Measurements from ENCODE around the gene CENPM. TPM values are rescaled to one million over a fixed set of nuclear protein-coding genes. Genes with fewer than 3 reads are reported as not detected.

CENPM gene
- total RNA-seq, 1 donor from 2014 or later = 13.3 TPM

GRCh38 chr22:41969110-41969646, 22.2 kb upstream of the CENPM start, which contains the start of gene SEPTIN3:
Gene SEPTIN3 (plus strand): TSS chr22:41969443. CDS start chr22:41971493, 2,050 bp downstream.
- Mint-ChIP-seq H3K27me3 (peaks cover 21% of the 10 kb centered on the region), H3K36me3 (ENCODE audit: low read depth) (no peaks in the 10 kb centered on the region), H3K4me1 (no peaks in the 10 kb centered on the region), H3K27ac (no peak within 1 kb of the TSS), H3K9me3 (no peaks in the 10 kb centered on the region), H3K4me3 (no peak within 1 kb of the TSS)
- CTCF ChIA-PET = interaction anchor here (0.7 to 3.1 kb wide), 3 partner anchors 110 to 122 kb away, joined by 3 to 12 read pairs (median 3); partner anchors contain the start of genes NDUFA6 and SMDT1
- intact Hi-C loops (cut with micrococcal nuclease) = no loop called here
- ATAC-seq (ENCODE audit: low read depth) = no peak
- TF ChIP-seq, protein P1, sequence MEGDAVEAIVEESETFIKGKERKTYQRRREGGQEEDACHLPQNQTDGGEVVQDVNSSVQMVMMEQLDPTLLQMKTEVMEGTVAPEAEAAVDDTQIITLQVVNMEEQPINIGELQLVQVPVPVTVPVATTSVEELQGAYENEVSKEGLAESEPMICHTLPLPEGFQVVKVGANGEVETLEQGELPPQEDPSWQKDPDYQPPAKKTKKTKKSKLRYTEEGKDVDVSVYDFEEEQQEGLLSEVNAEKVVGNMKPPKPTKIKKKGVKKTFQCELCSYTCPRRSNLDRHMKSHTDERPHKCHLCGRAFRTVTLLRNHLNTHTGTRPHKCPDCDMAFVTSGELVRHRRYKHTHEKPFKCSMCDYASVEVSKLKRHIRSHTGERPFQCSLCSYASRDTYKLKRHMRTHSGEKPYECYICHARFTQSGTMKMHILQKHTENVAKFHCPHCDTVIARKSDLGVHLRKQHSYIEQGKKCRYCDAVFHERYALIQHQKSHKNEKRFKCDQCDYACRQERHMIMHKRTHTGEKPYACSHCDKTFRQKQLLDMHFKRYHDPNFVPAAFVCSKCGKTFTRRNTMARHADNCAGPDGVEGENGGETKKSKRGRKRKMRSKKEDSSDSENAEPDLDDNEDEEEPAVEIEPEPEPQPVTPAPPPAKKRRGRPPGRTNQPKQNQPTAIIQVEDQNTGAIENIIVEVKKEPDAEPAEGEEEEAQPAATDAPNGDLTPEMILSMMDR (IDR thresholded peaks at IDR 0.05) = no peak
- no peak for DNase-seq
- POLR2A ChIA-PET = interaction anchor here (1.0 kb wide), 1 partner anchor 106 kb away, joined by 3 read pairs; no protein-coding TSS in a partner anchor

DNA sequence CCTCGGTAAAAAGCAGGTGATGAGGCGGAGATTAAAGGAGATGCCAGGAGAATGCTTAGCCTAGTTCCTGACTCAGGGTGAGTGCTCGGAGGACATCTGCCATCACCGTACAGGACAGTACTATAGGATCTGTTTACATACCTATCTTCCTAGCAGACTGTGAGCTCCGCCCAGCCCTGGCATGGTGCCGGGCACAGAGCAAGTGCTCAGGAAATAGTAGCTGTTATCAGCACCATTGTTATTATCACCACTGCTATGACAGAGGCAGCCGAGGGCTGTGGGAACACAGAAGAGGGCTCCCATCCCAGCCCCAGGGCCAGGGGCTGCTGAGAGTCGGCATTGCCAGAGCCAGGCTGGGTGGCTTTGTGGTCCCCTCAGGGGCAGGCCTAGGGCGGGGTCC, 21.6 kb upstream of the CENPM start:
- Mint-ChIP-seq H3K27me3 (peaks cover 20% of the 10 kb centered on the region), H3K27ac (no peak overlapping the region), H3K36me3 (ENCODE audit: low read depth) (no peaks in the 10 kb centered on the region), H3K9me3 (no peaks in the 10 kb centered on the region), H3K4me1 (no peaks in the 10 kb centered on the region), H3K4me3 (no peak overlapping the region)
- CTCF ChIA-PET = interaction anchor here (0.7 to 3.1 kb wide), 5 partner anchors 111 to 476 kb away, joined by 3 to 24 read pairs (median 5); partner anchors contain the start of genes NDUFA6 and SMDT1
- no peak for ATAC-seq (ENCODE audit: low read depth)
- intact Hi-C loops (cut with micrococcal nuclease) = no loop called here
- TF ChIP-seq, protein P1 (IDR thresholded peaks at IDR 0.05) = no peak
- POLR2A ChIA-PET = interaction anchor here (0.6 to 1.9 kb wide), 2 partner anchors 109 to 110 kb away, joined by 12 to 14 read pairs; partner anchors contain the start of gene SMDT1
- no peak for DNase-seq

- H3K4me1 Mint-ChIP-seq = no peaks in the 10 kb centered on the region
- H3K4me3 Mint-ChIP-seq = no peak overlapping the region
- H3K36me3 Mint-ChIP-seq (ENCODE audit: low read depth) = no peaks in the 10 kb centered on the region
- H3K27me3 Mint-ChIP-seq = peaks cover 10% of the 10 kb centered on the region
- H3K9me3 Mint-ChIP-seq = no peaks in the 10 kb centered on the region
- ChIA-PET POLR2A (interaction anchor here (0.7 to 1.9 kb wide), 3 partner anchors 104 to 124 kb away, joined by 7 to 14 read pairs (median 11); partner anchors contain the start of genes NAGA, NDUFA6 and SMDT1), CTCF (interaction anchor here (0.6 to 3.1 kb wide), 8 partner anchors 110 to 477 kb away, joined by 3 to 24 read pairs (median 4); partner anchors contain the start of gene NDUFA6)
- DNase-seq (no peak), ATAC-seq (ENCODE audit: low read depth) (peak; percentile 89)
- intact Hi-C loops (cut with micrococcal nuclease) = loop anchor here (1.0 to 2.0 kb wide), 5 partner anchors 104 to 507 kb away; partner anchors contain the start of genes NAGA and NDUFA6
- TF ChIP-seq, protein P1 (IDR thresholded peaks at IDR 0.05) = no peak
- H3K27ac Mint-ChIP-seq = no peak overlapping the region
Measured at GRCh38 chr22:41966607-41967240, 19.8 kb upstream of the CENPM start.

GRCh38 chr22:41966225-41966606, 19.3 kb upstream of the CENPM start:
- Mint-ChIP-seq H3K4me1 (no peaks in the 10 kb centered on the region), H3K36me3 (ENCODE audit: low read depth) (no peaks in the 10 kb centered on the region), H3K9me3 (no peaks in the 10 kb centered on the region), H3K27me3 (peaks cover 6% of the 10 kb centered on the region), H3K4me3 (no peak overlapping the region), H3K27ac (no peak overlapping the region)
- intact Hi-C loops (cut with micrococcal nuclease) = loop anchor here (1.0 to 2.0 kb wide), 5 partner anchors 105 to 507 kb away; partner anchors contain the start of genes NAGA and NDUFA6
- TF ChIP-seq, protein P1 (IDR thresholded peaks at IDR 0.05) = no peak
- ChIA-PET CTCF (interaction anchor here (0.6 to 3.1 kb wide), 7 partner anchors 125 to 479 kb away, joined by 3 to 24 read pairs (median 6); partner anchors contain the start of gene NDUFA6), POLR2A (interaction anchor here (0.7 to 1.7 kb wide), 2 partner anchors 103 to 124 kb away, joined by 7 read pairs; partner anchors contain the start of gene NDUFA6)
- ATAC-seq (ENCODE audit: low read depth) (no peak), DNase-seq (no peak)

DNA sequence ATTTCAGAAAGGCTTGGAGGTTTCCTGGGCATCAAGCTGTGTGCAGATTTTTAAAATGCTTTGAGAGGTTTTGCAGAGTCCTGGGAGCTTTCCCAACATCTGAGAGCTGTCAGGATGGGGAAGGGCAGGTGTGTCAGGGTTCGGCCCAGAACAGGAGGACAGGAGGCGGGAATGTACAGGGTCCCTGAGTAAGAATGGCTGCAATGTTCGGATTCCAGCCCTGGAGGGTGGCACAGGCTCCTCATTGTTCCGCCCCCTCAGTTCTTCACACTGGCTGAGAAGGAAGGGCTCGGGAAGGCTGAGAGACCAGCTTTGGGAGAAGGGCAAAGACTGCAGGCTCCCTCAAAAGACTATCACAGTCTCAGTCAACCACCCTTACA, 17.1 kb upstream of the CENPM start:
- no peaks in the 10 kb centered on the region for H3K36me3 Mint-ChIP-seq (ENCODE audit: low read depth)
- ChIA-PET POLR2A (no interaction called here), CTCF (interaction anchor here (0.6 to 1.5 kb wide), 3 partner anchors 8 to 149 kb away, joined by 3 to 7 read pairs (median 6); no protein-coding TSS in a partner anchor)
- DNase-seq (no peak), ATAC-seq (ENCODE audit: low read depth) (no peak)
- no peaks in the 10 kb centered on the region for H3K27me3 Mint-ChIP-seq
- no peak overlapping the region for H3K4me3 Mint-ChIP-seq
- intact Hi-C loops (cut with micrococcal nuclease) = no loop called here
- H3K27ac Mint-ChIP-seq = no peak overlapping the region
- H3K9me3 Mint-ChIP-seq = no peaks in the 10 kb centered on the region
- peaks cover 9% of the 10 kb centered on the region for H3K4me1 Mint-ChIP-seq
- TF ChIP-seq, protein P1 (IDR thresholded peaks at IDR 0.05) = no peak

Data from activated B cell treated with CpG ODN at 0.5 μM for 24 hours (primary cell).